HFFc6 (cell line): Measurements from ENCODE around the gene ELP2. TPM values are rescaled to one million over a fixed set of nuclear protein-coding genes. Genes with fewer than 3 reads are reported as not detected.
"Not testable (repeated sequence)": the region's sequence is repeated elsewhere in the genome, so short reads cannot be mapped to it uniquely, and the experiment has no call there.

Source experiments
- DNase-seq: peaks from one replicate; pipeline ENCODE4 v3.0.0-alpha.2; 2018
- H3K27ac Mint-ChIP-seq: 2 replicates; pipeline ENCODE4 v1.8.0; 2020; ENCODE audit warnings: mild to moderate bottlenecking, mixed read lengths
- H3K27me3 Mint-ChIP-seq: 2 replicates; pipeline ENCODE4 v1.8.0; 2021; ENCODE audit warnings: mild to moderate bottlenecking, moderate library complexity, mixed read lengths; ENCODE audit not compliant: insufficient read depth
- H3K36me3 Mint-ChIP-seq: 2 replicates; pipeline ENCODE4 v1.8.0; 2021; ENCODE audit warnings: low read depth, mixed read lengths
- H3K4me1 Mint-ChIP-seq: 2 replicates; pipeline ENCODE4 v1.8.0; 2020; ENCODE audit warnings: low read depth, mixed read lengths
- H3K4me3 Mint-ChIP-seq: 2 replicates; pipeline ENCODE4 v1.8.0; 2020; ENCODE audit warnings: mild to moderate bottlenecking, moderate library complexity, mixed read lengths
- H3K9me3 Mint-ChIP-seq: 2 replicates; pipeline ENCODE4 v1.8.0; 2020; ENCODE audit warnings: mild to moderate bottlenecking, mixed read lengths
- CTCF ChIP-seq: fragments of 200-600 bp; sonication (generic); IDR thresholded peaks from 2 replicates; pipeline ENCODE4 v1.5.0; 2021; ENCODE audit warnings: antibody characterized with exemption, mild to moderate bottlenecking
- total RNA-seq, 6 experiments: library from RNA; stranded (reverse); fragmentation: NEBNext Ultra II Directional; extraction: Animal tissue kit (Norgen Biotek cat#: 25700); gene quantifications; 2 replicates in 1 of 6; 3 replicates in 5 of 6; pipeline ENCODE4 v1.2.3, GENCODE V29; 2021

Gene ELP2
- total RNA-seq, 6 experiments from 2014 or later: 76.2 to 99.7 (median 82.3) TPM

GRCh38 chr18:36201765-36202164 lies 72.1 kb downstream of the ELP2 start:
- H3K4me3 Mint-ChIP-seq: no peak overlapping the region
- H3K27me3 Mint-ChIP-seq: no peaks in the 10 kb centered on the region; the same call in 1 of the 2 replicates
- DNase-seq: no peak
- H3K4me1 Mint-ChIP-seq: no peaks in the 10 kb centered on the region
- H3K36me3 Mint-ChIP-seq: no peaks in the 10 kb centered on the region
- no peaks in the 10 kb centered on the region for H3K9me3 Mint-ChIP-seq
- TF ChIP-seq CTCF: no peak
- H3K27ac Mint-ChIP-seq: no peak overlapping the region

GRCh38 chr18:36203360-36203895 lies 73.7 kb downstream of the ELP2 start:
- H3K36me3 Mint-ChIP-seq: peaks cover 10% of the 10 kb centered on the region
- no peak overlapping the region for H3K27ac Mint-ChIP-seq
- H3K27me3 Mint-ChIP-seq: no peaks in the 10 kb centered on the region; the same call in 1 of the 2 replicates
- no peak for TF ChIP-seq CTCF
- no peak overlapping the region for H3K4me3 Mint-ChIP-seq
- H3K4me1 Mint-ChIP-seq: no peaks in the 10 kb centered on the region
- DNase-seq: no peak
- no peaks in the 10 kb centered on the region for H3K9me3 Mint-ChIP-seq

GRCh38 chr18:36205166-36205565 lies 75.5 kb downstream of the ELP2 start:
- H3K4me3 Mint-ChIP-seq: no peak overlapping the region
- no peaks in the 10 kb centered on the region for H3K9me3 Mint-ChIP-seq
- peaks cover 10% of the 10 kb centered on the region for H3K36me3 Mint-ChIP-seq
- H3K27ac Mint-ChIP-seq: no peak overlapping the region
- DNase-seq: no peak
- no peaks in the 10 kb centered on the region for H3K4me1 Mint-ChIP-seq
- H3K27me3 Mint-ChIP-seq: no peaks in the 10 kb centered on the region; the same call in 1 of the 2 replicates
- no peak for TF ChIP-seq CTCF

DNA sequence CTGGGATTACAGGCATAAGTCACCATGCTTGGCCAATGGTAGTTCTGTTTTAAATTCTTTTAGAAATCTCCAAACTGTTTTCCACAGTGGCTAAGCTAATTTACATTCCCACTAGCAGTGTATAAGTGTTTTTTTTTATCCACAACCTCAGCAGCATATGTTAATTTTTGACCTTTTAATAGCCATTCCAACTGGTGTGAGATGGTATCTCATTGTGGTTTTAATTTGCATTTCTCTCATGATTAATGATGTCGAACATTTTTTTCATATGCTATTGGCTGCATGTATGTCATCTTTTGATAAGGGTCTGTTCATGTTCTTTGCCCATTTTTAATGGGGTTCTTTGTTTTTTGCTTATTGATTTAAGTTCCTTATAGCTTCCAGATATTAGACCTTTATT lies 77.6 kb downstream of the ELP2 start:
- no peak for DNase-seq
- Mint-ChIP-seq H3K27me3 (no peaks in the 10 kb centered on the region; the same call in 1 of the 2 replicates), H3K9me3 (no peaks in the 10 kb centered on the region), H3K4me3 (no peak overlapping the region), H3K4me1 (peaks cover 18% of the 10 kb centered on the region), H3K36me3 (peaks cover 10% of the 10 kb centered on the region), H3K27ac (no peak overlapping the region)
- TF ChIP-seq CTCF: no peak

DNA sequence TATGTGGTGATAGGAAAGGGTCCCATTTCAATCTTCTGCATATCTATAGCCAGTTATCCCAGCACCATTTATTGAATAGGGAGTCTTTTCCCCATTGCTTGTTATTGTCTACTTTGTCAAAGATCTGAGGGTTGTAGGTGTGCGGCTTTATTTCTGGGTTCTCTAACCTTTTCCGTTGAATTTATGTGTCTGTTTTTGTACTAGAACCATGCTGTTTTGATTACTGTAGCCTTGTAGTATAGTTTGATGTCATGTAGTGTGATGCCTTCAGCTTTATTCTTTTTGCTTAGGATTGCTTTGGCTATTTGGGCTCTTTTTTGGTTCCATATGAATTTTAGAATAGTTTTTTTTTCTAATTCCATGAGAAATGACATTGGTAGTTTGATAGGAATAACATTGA lies 78.3 kb downstream of the ELP2 start:
- H3K4me3 Mint-ChIP-seq: not testable (repeated sequence)

DNA sequence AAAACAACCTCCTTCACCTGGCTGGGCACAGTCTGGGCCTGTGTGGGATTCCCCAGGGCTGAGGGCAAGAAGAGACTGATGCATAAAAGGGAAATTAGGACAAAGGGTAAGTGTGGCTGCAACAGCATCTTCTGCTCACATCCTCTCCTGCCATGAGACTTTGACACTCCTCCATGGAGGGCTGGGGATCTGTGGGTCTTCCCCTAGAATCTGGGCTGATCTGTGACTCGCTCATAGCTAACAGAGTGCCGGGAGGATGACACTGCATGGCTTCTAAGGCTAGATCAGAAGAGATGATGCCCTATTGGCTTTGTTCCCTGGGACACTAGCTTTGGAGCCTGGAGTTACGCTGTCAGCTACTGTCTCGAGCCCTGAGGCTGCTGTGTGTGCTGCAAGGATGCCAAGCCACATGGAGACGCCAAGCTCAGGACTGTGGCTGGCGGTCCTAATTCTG lies 81.9 kb downstream of the ELP2 start:
- Mint-ChIP-seq H3K4me1 (peaks cover 26% of the 10 kb centered on the region), H3K9me3 (no peaks in the 10 kb centered on the region), H3K27ac (peak overlapping the region; percentile 82), H3K36me3 (peaks cover 10% of the 10 kb centered on the region), H3K4me3 (peak overlapping the region; percentile 32; the same call in 1 of the 2 replicates), H3K27me3 (no peaks in the 10 kb centered on the region; the same call in none of the 2 replicates)
- peak; percentile 80 for DNase-seq
- no peak for TF ChIP-seq CTCF

More for the DNA sequence above, 78.3 kb downstream of the ELP2 start:
- not testable (repeated sequence) for H3K9me3 Mint-ChIP-seq, H3K27ac Mint-ChIP-seq, H3K27me3 Mint-ChIP-seq, DNase-seq
- Mint-ChIP-seq H3K4me1 (peaks cover 25% of the 10 kb centered on the region), H3K36me3 (peaks cover 10% of the 10 kb centered on the region)
